NB4 (cell line): ENCODE results near the gene YIPF6.
A peak's percentile ranks its signal among the peaks of the same experiment; 100 is the strongest.
"Not testable (repeated sequence)": the region's sequence is repeated elsewhere in the genome, so short reads cannot be mapped to it uniquely, and the experiment has no call there.

Experiments
- DNase-seq: peaks from one replicate; pipeline ENCODE4 v3.0.0; 2010; ENCODE audit warnings: low read depth
- H3K4me3 ChIP-seq: one replicate; pipeline ENCODE4 v1.5.1; 2011; ENCODE audit warnings: mild to moderate bottlenecking, low read depth, low read length, moderate library complexity
- MYC ChIP-seq: IDR thresholded peaks from 2 replicates; pipeline ENCODE4 v1.6.1; 2011; ENCODE audit warnings: low read depth, low read length
- POLR2A ChIP-seq: IDR thresholded peaks from 2 replicates; pipeline ENCODE4 v1.6.1; 2011; ENCODE audit warnings: mild to moderate bottlenecking; ENCODE audit not compliant: insufficient read length; ENCODE audit errors: extremely low read depth
- TF ChIP-seq, protein P1 (sequence below): IDR thresholded peaks from 2 replicates; pipeline ENCODE4 v1.6.1; 2011; ENCODE audit warnings: low read depth, low read length
- TF ChIP-seq, protein P2 (sequence below): IDR thresholded peaks from one replicate; pipeline ENCODE4 v1.5.1; 2012; ENCODE audit warnings: low read depth, low read length

Gene YIPF6

DNA sequence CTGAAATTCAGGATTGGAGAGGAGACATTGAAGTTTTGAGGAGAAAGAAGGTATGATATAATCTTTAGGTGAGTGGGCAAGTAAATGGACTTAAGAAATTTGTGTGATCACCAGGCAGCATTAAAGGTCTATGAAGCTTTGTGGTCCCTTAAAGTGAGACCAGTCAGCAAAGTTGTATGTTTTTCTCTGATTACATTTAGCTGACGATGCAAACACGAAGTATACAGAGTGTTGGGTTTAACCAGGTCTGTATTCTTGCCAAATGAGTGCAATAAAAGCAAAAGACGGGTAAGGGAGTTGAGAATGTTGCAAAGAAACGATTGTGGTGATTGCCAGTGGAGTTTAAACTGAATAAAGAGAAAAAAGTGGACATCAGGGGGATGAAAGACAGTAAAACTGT, 11.6 kb upstream of the YIPF6 start:
- H3K4me3 ChIP-seq, result no peak overlapping the region
- no peak for DNase-seq
- TF ChIP-seq MYC (no peak), POLR2A (no peak)
- TF ChIP-seq, protein P1, sequence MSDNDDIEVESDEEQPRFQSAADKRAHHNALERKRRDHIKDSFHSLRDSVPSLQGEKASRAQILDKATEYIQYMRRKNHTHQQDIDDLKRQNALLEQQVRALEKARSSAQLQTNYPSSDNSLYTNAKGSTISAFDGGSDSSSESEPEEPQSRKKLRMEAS, result no peak
- TF ChIP-seq, protein P2, sequence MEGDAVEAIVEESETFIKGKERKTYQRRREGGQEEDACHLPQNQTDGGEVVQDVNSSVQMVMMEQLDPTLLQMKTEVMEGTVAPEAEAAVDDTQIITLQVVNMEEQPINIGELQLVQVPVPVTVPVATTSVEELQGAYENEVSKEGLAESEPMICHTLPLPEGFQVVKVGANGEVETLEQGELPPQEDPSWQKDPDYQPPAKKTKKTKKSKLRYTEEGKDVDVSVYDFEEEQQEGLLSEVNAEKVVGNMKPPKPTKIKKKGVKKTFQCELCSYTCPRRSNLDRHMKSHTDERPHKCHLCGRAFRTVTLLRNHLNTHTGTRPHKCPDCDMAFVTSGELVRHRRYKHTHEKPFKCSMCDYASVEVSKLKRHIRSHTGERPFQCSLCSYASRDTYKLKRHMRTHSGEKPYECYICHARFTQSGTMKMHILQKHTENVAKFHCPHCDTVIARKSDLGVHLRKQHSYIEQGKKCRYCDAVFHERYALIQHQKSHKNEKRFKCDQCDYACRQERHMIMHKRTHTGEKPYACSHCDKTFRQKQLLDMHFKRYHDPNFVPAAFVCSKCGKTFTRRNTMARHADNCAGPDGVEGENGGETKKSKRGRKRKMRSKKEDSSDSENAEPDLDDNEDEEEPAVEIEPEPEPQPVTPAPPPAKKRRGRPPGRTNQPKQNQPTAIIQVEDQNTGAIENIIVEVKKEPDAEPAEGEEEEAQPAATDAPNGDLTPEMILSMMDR, result no peak

DNA sequence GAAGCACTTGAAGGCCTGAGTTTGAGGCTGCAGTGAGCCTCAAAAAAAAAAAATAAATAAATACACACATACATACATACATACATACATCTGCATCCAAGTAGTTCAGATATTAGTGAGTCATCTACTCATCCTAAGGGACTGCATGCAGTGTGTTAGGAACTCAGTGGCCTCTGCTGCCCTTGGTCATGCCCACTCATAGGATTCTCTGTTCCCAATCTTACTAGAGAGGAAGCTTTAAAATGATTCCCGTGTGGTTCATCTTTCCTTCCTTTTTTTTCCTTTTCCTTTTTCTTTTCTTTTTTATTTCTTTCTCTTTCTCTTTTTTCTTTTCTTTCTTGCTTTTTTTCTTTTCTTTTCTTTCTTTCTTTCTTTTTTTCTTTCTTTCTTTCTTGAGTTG, 10.9 kb upstream of the YIPF6 start:
- DNase-seq, result no peak
- no peak overlapping the region for H3K4me3 ChIP-seq
- TF ChIP-seq, protein P1, result no peak
- TF ChIP-seq MYC (no peak), POLR2A (no peak)
- TF ChIP-seq, protein P2, result no peak

DNA sequence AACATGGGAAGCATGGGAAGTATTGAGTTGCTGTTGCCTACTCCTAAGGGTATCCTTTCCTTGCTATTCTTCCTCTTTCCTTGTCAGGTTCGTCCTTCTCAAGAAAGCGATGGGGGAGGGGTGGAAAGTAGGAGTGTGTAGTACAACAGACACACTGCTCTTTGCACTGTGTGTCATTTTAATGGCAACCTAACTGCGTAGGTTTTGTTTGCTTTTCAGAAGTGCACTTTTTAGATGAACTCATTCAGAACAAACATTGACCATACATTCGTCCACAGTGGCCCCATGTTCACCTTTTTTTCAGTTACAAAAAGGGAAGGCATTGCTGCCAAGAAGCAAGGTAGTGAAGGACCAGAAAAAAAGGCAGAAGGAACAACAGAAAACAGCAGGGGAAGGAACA, 10.2 kb upstream of the YIPF6 start:
- DNase-seq, result no peak
- TF ChIP-seq, protein P2, result no peak
- TF ChIP-seq, protein P1, result no peak
- TF ChIP-seq POLR2A, result no peak
- TF ChIP-seq MYC, result no peak
- H3K4me3 ChIP-seq, result no peak overlapping the region

DNA sequence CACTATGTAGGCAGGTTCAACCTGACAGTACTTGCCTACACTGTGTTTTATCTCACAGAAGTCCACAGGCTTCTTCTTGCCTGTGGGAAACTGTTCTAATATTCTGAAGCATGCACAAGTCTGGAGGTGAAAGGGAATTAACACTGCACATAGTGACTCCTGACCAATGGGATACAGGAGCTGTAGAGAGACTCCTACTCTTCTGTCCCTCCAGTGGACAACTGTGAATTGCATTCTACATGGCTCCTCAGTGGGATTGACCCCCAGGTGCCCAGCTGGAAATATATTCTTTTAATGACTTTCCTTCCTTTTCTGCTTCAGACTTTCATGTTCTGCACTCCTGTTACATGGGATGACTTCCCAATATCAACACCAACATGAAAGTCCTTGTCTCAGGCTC, 8.2 kb upstream of the YIPF6 start:
- H3K4me3 ChIP-seq, result no peak overlapping the region
- TF ChIP-seq POLR2A (no peak), MYC (no peak)
- TF ChIP-seq, protein P2, result no peak
- TF ChIP-seq, protein P1, result no peak
- DNase-seq, result peak; percentile 17

DNA sequence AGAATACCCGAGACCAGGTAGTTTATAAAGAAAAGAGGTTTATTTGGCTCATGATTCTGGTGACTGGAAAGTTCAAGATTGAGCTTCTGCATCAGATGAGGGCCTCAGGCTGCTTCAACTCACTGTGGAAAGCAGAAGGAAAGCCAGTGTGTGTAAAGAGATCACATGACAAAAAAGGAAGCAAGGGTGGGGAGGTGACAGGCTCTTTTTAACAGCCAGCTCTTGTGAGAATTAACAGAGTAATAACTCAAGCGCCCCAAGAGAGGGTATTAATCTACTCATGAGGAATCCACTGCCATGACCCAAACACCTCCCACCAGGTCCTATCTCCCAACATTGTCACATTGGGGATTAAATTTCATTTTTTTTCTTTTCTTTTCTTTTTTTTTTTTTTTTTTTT, 6.3 kb upstream of the YIPF6 start:
- peak; percentile 27 for DNase-seq
- no peak overlapping the region for H3K4me3 ChIP-seq
- TF ChIP-seq, protein P1, result no peak
- TF ChIP-seq POLR2A, result no peak
- TF ChIP-seq, protein P2, result no peak
- no peak for TF ChIP-seq MYC

DNA sequence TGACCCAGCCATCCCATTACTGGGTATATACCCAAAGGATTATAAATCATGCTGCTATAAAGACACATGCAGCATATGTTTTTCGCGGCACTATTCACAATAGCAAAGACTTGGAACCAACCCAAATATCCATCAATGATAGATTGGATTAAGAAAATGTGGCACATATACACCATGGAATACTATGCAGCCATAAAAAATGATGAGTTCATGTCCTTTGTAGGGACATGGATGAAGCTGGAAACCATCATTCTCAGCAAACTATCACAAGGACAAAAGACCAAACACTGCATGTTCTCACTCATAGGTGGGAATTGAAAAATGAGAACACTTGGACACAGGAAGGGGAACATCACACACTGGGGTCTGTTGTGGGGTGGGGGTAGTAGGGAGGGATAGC, 5.1 kb upstream of the YIPF6 start:
- H3K4me3 ChIP-seq, DNase-seq: not testable (repeated sequence)
